ENCODE data around the gene ARL2.

Gene ARL2

DNA sequence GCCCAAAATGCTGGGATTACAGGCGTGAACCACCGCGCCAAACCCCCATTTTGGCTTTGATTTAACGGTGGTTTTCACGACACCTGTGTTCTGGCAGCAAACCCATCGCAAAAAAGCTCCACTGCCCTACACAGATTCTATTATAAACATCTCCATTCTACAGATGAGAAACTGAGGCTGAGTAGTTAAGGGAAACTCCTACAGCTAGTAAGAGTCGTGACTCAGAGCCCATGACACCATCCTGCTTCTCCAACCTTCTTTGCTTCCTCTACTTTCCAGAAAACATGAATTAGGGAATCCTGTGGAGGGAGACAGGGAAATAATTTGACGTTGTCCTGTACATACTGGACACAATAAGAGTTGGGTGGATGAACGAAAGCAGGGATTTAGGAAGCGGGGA is 12.8 kb downstream of the ARL2 start:
- H3K27me3 ChIP-seq (ENCODE audit: low read depth, low read length) = no peaks in the 10 kb centered on the region
- H3K4me1 ChIP-seq (ENCODE audit: low read length) = peaks cover 13% of the 10 kb centered on the region
- H3K4me2 ChIP-seq (ENCODE audit: low read length) = peak overlapping the region; percentile 69
- H3K27ac ChIP-seq (ENCODE audit: low read length) = no peak overlapping the region
- no peaks in the 10 kb centered on the region for H4K20me1 ChIP-seq (ENCODE audit: insufficient read depth, low read length)
- H3K9me3 ChIP-seq (ENCODE audit: insufficient read depth, low read length) = no peaks in the 10 kb centered on the region
- H2AFZ ChIP-seq (ENCODE audit: low read depth, low read length) = peak overlapping the region; percentile 95
- peaks cover 6% of the 10 kb centered on the region for H3K36me3 ChIP-seq (replicated peaks; ENCODE audit: low read depth, low read length)
- peak overlapping the region; percentile 77 for H3K4me3 ChIP-seq (ENCODE audit: low read length)
- H3K9ac ChIP-seq (ENCODE audit: low read length) = peak overlapping the region; percentile 68
- H3K79me2 ChIP-seq (ENCODE audit: low read length) = no peaks in the 10 kb centered on the region
- TF ChIP-seq EZH2phosphoT487 (IDR thresholded peaks at IDR 0.05; ENCODE audit: low read depth) = no peak
- TF ChIP-seq, protein P1, sequence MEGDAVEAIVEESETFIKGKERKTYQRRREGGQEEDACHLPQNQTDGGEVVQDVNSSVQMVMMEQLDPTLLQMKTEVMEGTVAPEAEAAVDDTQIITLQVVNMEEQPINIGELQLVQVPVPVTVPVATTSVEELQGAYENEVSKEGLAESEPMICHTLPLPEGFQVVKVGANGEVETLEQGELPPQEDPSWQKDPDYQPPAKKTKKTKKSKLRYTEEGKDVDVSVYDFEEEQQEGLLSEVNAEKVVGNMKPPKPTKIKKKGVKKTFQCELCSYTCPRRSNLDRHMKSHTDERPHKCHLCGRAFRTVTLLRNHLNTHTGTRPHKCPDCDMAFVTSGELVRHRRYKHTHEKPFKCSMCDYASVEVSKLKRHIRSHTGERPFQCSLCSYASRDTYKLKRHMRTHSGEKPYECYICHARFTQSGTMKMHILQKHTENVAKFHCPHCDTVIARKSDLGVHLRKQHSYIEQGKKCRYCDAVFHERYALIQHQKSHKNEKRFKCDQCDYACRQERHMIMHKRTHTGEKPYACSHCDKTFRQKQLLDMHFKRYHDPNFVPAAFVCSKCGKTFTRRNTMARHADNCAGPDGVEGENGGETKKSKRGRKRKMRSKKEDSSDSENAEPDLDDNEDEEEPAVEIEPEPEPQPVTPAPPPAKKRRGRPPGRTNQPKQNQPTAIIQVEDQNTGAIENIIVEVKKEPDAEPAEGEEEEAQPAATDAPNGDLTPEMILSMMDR (IDR thresholded peaks at IDR 0.05; ENCODE audit: low read depth, low read length) = no peak

DNA sequence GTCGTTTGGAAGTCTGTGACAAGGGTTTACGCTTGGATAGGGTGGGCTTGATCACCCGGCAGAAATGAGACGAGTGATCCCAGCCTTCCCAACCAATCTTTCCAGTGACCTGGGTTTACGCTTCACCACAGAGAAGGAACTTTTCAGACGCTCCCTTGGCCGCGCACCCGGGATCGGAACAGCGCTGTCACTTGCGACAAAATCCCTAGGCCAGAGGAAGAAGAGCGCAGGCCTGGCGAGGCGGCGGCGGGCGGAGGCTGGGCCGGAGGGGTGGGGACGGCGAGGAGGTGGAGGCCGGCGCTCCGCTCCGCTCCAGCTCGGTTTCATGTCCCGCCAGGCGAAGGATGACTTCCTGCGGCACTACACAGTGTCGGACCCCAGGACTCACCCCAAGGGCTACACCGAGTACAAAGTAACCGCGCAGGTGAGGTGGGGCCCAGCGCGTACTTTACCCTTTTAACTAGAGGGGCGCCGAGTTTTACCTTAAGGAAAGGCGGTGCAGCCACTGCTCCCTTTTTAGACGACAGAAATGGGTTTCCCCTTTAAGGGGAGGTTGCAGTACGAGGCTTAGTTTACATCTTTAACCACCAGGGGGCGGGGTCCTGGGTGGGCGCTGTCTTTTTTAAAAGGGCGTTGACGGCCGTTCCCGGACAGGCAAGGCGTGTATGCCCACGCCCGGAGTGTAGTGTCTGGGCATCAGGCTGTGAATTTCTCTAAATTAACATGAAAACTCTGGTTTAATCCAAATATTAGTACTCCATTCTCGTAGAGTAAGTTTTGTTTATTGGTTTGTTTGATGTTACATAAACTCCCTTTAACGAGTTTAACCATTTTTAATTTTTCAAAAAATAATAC is 13.5 kb downstream of the ARL2 start, which contains the start of gene SNX15:
Gene SNX15 (plus strand): TSS at position 227 of the 855 bp plus-strand sequence. CDS start 99 bp downstream, at position 326.
- Histone ChIP-seq H3K4me3 (ENCODE audit: low read length) (peak within 1 kb of the TSS; percentile 77), H3K9me3 (ENCODE audit: insufficient read depth, low read length) (no peaks in the 10 kb centered on the region), H4K20me1 (ENCODE audit: insufficient read depth, low read length) (no peaks in the 10 kb centered on the region), H3K9ac (ENCODE audit: low read length) (peak within 1 kb of the TSS; percentile 68), H3K27ac (ENCODE audit: low read length) (peak within 1 kb of the TSS; percentile 48), H3K27me3 (ENCODE audit: low read depth, low read length) (no peaks in the 10 kb centered on the region), H3K79me2 (ENCODE audit: low read length) (no peaks in the 10 kb centered on the region), H3K4me2 (ENCODE audit: low read length) (peak within 1 kb of the TSS; percentile 92), H3K4me1 (ENCODE audit: low read length) (peaks cover 13% of the 10 kb centered on the region), H3K36me3 (replicated peaks; ENCODE audit: low read depth, low read length) (peaks cover under 1% of the 10 kb centered on the region), H2AFZ (ENCODE audit: low read depth, low read length) (peak within 1 kb of the TSS; percentile 95)
- TF ChIP-seq, protein P1 (IDR thresholded peaks at IDR 0.05; ENCODE audit: low read depth, low read length) = peak; percentile 23; the same call in 1 of the 2 replicates
- TF ChIP-seq EZH2phosphoT487 (IDR thresholded peaks at IDR 0.05; ENCODE audit: low read depth) = no peak

DNA sequence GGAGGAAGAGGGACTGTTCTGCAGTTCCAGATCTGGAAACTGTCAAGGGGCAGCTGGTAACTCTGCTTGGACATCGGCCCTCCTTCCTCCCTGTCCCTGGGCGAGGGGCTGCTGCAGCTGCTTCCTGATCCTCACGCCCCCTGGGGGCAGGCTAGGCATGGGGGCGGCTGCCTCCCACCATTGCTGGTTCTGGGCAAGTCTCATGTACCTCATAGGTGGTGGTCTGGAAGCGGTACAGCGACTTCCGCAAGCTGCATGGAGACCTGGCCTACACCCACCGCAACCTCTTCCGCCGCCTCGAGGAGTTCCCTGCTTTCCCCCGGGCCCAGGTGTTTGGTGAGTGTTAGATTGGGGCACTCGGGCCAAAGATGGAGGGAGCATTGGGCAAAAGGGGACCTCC is 18.3 kb downstream of the ARL2 start:
- no peaks in the 10 kb centered on the region for H3K27me3 ChIP-seq (ENCODE audit: low read depth, low read length)
- H3K4me2 ChIP-seq (ENCODE audit: low read length) = no peak overlapping the region
- H2AFZ ChIP-seq (ENCODE audit: low read depth, low read length) = no peak overlapping the region
- H3K79me2 ChIP-seq (ENCODE audit: low read length) = no peaks in the 10 kb centered on the region
- H3K9ac ChIP-seq (ENCODE audit: low read length) = no peak overlapping the region
- no peak for TF ChIP-seq EZH2phosphoT487 (IDR thresholded peaks at IDR 0.05; ENCODE audit: low read depth)
- TF ChIP-seq, protein P1 (IDR thresholded peaks at IDR 0.05; ENCODE audit: low read depth, low read length) = 0 out of 2 replicates have a peak, but pooled peaks have one; percentile 6
- no peaks in the 10 kb centered on the region for H3K9me3 ChIP-seq (ENCODE audit: insufficient read depth, low read length)
- no peaks in the 10 kb centered on the region for H3K36me3 ChIP-seq (replicated peaks; ENCODE audit: low read depth, low read length)
- no peak overlapping the region for H3K4me3 ChIP-seq (ENCODE audit: low read length)
- no peak overlapping the region for H3K27ac ChIP-seq (ENCODE audit: low read length)
- H4K20me1 ChIP-seq (ENCODE audit: insufficient read depth, low read length) = no peaks in the 10 kb centered on the region
- peaks cover 8% of the 10 kb centered on the region for H3K4me1 ChIP-seq (ENCODE audit: low read length)

DNA sequence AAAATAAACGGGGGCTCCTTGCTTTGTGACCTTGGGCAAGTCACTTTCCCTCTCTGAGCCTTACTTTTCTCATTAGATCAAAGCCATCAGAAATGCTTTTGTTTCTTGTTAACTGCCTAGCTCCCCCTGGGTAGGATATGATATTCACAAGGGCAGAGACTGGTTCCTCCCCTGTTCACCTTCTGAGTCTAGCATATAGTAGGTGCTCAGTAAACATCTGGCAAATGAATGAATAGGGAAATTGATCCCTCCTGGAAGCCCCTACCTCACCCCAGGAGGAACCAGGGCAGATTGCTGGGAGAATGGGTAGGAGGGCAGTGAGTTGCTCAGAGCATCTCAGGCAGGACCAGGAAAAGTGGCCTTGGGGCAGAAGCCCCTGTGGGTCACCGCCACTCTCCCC is 20.5 kb downstream of the ARL2 start:
- TF ChIP-seq EZH2phosphoT487 (IDR thresholded peaks at IDR 0.05; ENCODE audit: low read depth) = no peak
- TF ChIP-seq, protein P1 (IDR thresholded peaks at IDR 0.05; ENCODE audit: low read depth, low read length) = no peak
- Histone ChIP-seq H3K27ac (ENCODE audit: low read length) (no peak overlapping the region), H3K36me3 (replicated peaks; ENCODE audit: low read depth, low read length) (no peaks in the 10 kb centered on the region)

More for the DNA sequence above, 20.5 kb downstream of the ARL2 start:
- Histone ChIP-seq H3K9me3 (ENCODE audit: insufficient read depth, low read length) (no peaks in the 10 kb centered on the region), H3K79me2 (ENCODE audit: low read length) (no peaks in the 10 kb centered on the region), H3K4me1 (ENCODE audit: low read length) (no peaks in the 10 kb centered on the region), H3K4me3 (ENCODE audit: low read length) (no peak overlapping the region), H3K9ac (ENCODE audit: low read length) (no peak overlapping the region), H4K20me1 (ENCODE audit: insufficient read depth, low read length) (no peaks in the 10 kb centered on the region), H3K27me3 (ENCODE audit: low read depth, low read length) (no peaks in the 10 kb centered on the region), H3K4me2 (ENCODE audit: low read length) (no peak overlapping the region), H2AFZ (ENCODE audit: low read depth, low read length) (no peak overlapping the region)

All from OCI-LY3 (cell line).